Vagina (tissue), 2 donors: ENCODE measurements around the gene ETNPPL.

Source experiments
- CTCF ChIP-seq, 3 experiments: fragments of 450-650 bp in 2 of 3; fragments of 200-600 bp in 1 of 3; sonication (generic) in 1 of 3; IDR thresholded peaks; one replicate each; pipeline ENCODE4 v1.5.1; 2017 to 2019; ENCODE audit warnings: antibody characterized with exemption in 3 of 3, mild to moderate bottlenecking in 2 of 3, moderate library complexity in 2 of 3
- POLR2A ChIP-seq, 2 donors: fragments of 450-650 bp; IDR thresholded peaks; one replicate each; pipeline ENCODE4 v1.6.1; 2017; ENCODE audit warnings: antibody characterized with exemption in 2 of 2, mild to moderate bottlenecking in 2 of 2, moderate library complexity in 2 of 2
- POLR2AphosphoS5 ChIP-seq, 2 donors: sonication (generic); formaldehyde crosslinking; IDR thresholded peaks; one replicate each; pipeline ENCODE4 v1.9.0; 2017; ENCODE audit warnings: antibody characterized with exemption in 2 of 2, mild to moderate bottlenecking in 2 of 2, low read depth in 1 of 2; ENCODE audit not compliant: insufficient read depth in 1 of 2

GRCh38 chr4:108749119-108749518, 13.7 kb downstream of the ETNPPL start:
- TF ChIP-seq CTCF (IDR thresholded peaks at IDR 0.05) (no peak), POLR2A (IDR thresholded peaks at IDR 0.05) (no peak), POLR2AphosphoS5 (IDR thresholded peaks at IDR 0.05; ENCODE audit: insufficient read depth in 1 of 2, low read depth in 1 of 2) (no peak)
